BLaER1 treated with 17β-estradiol and CSF1 and Interleukin-3, amounts not matched to agents 10 nM and 100 nM (cell line): ENCODE data around the gene MICAL3.
A peak's percentile ranks its signal among the peaks of the same experiment; 100 is the strongest.

Experiments
- H3K27ac ChIP-seq, 11 experiments: shearing (Covaris generic); formaldehyde crosslinking; 2 replicates each; pipeline ENCODE4 v1.8.1; 2022
- H3K27me3 ChIP-seq, 11 experiments: shearing (Covaris generic); formaldehyde crosslinking; 2 replicates each; pipeline ENCODE4 v1.8.1; 2022
- H3K36me3 ChIP-seq, 11 experiments: shearing (Covaris generic); formaldehyde crosslinking; 2 replicates each; pipeline ENCODE4 v1.8.1; 2022
- H3K4me1 ChIP-seq, 10 experiments: shearing (Covaris generic); formaldehyde crosslinking; 2 replicates each; pipeline ENCODE4 v1.8.1; 2022
- H3K4me2 ChIP-seq, 11 experiments: shearing (Covaris generic); formaldehyde crosslinking; 2 replicates each; pipeline ENCODE4 v1.8.1; 2022
- H3K4me3 ChIP-seq, 10 experiments: shearing (Covaris generic); formaldehyde crosslinking; 2 replicates each; pipeline ENCODE4 v1.8.1; 2022
- H3K9ac ChIP-seq, 11 experiments: shearing (Covaris generic); formaldehyde crosslinking; 2 replicates each; pipeline ENCODE4 v1.8.1; 2022
- H3K9me3 ChIP-seq, 11 experiments: shearing (Covaris generic); formaldehyde crosslinking; replicated peaks in 1 of 11; 2 replicates each; pipeline ENCODE4 v1.8.1; 2022
- H4K20me1 ChIP-seq, 11 experiments: shearing (Covaris generic); formaldehyde crosslinking; 2 replicates each; pipeline ENCODE4 v1.8.1; 2022
- Cebpa-rat ChIP-seq, 11 experiments: shearing (Covaris generic); IDR thresholded peaks; 2 replicates each; pipeline ENCODE4 v1.8.1; 2022

The MICAL3 gene

DNA sequence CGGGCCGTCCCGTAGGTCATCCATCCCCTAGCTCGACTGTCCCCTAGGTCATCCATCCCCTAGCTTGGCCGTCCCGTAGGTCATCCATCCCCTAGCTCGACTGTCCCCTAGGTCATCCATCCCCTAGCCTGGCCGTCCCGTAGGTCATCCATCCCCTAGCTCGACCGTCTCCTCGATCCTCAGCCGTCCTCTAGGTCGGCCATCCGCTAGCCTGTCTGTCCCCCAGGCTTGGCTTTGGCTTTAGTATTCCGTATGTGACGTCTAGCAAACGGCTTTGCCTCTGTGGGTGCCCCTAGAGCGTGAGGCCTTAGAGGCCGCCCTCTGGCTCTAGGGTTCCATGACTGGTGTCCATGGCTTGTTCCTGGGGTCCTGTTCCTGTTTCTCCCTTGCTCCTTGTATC, 209.5 kb downstream of the MICAL3 start:
- Histone ChIP-seq H3K9me3 (no peaks in the 10 kb centered on the region), H3K27ac (no peak overlapping the region), H3K9ac (no peak overlapping the region), H3K4me1 (peaks cover 11 to 29% (median 20%) of the 10 kb centered on the region in 10 experiments; a peak in 19 of 20 replicates), H3K27me3 (peaks cover 0 to 24% (median 6%) of the 10 kb centered on the region in 11 experiments; a peak in 9 of 22 replicates), H4K20me1 (peaks cover 0 to 42% (median 0%) of the 10 kb centered on the region in 11 experiments; a peak in 4 of 22 replicates), H3K4me3 (no peak overlapping the region), H3K36me3 (peaks cover 21 to 70% (median 43%) of the 10 kb centered on the region in 11 experiments; a peak in 21 of 22 replicates), H3K4me2 (no peak overlapping the region)
- TF ChIP-seq Cebpa-rat (IDR thresholded peaks at IDR 0.05), result no peak

DNA sequence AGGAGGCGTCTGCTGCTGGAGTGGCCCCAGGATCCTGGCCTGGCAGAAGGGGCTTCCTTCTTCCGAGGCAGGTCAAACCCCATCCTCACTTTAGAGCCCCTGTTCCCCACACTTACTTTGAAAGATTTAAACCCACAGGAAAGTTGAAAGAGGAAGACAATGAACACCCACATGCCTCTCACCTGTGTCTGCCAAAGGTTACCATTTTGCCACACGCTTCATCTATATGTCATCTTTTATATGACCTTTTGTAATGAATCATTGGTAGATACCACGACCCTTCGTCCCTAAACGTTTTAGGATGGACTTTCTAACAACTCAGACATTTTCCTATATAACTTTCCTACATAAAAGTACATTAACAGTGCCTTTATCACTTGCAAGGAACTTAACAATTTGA, 210.3 kb downstream of the MICAL3 start:
- H3K27ac ChIP-seq, result no peak overlapping the region
- peak overlapping the region in 2 of 11 experiments; percentile 82; a peak in 2 of 22 replicates for H3K4me2 ChIP-seq
- H4K20me1 ChIP-seq, result peaks cover 0 to 42% (median 0%) of the 10 kb centered on the region in 11 experiments; a peak in 4 of 22 replicates
- H3K36me3 ChIP-seq, result peaks cover 20 to 73% (median 46%) of the 10 kb centered on the region in 11 experiments; a peak in 21 of 22 replicates
- no peaks in the 10 kb centered on the region for H3K9me3 ChIP-seq
- H3K9ac ChIP-seq, result no peak overlapping the region
- no peak overlapping the region for H3K4me3 ChIP-seq
- H3K27me3 ChIP-seq, result peaks cover 0 to 24% (median 6%) of the 10 kb centered on the region in 11 experiments; a peak in 9 of 22 replicates
- TF ChIP-seq Cebpa-rat (IDR thresholded peaks at IDR 0.05), result no peak
- H3K4me1 ChIP-seq, result peaks cover 11 to 29% (median 21%) of the 10 kb centered on the region in 10 experiments; a peak in 19 of 20 replicates

DNA sequence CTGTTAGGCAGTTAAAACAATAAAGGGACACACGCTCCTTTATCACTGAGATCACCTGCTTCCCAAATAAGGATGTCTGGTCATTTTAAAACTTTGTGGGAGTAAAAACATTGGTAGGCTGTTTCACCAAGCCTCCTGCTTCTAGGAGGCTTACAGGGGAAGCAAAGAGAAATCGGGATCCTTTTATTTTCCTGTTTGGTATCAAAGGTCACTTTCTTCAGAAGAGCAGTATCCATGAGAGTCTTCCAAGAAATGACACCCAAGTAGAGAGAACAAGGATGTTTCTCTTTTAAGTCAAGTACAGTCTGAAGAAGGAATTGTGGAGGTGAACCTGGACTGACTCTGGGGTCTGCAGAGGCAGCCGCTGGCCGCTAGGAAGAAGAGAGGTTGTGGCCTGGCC, 213.2 kb downstream of the MICAL3 start:
- Histone ChIP-seq H3K9me3 (no peaks in the 10 kb centered on the region), H3K4me1 (peaks cover 11 to 29% (median 22%) of the 10 kb centered on the region in 10 experiments; a peak in 19 of 20 replicates), H3K27ac (no peak overlapping the region), H3K27me3 (peaks cover 0 to 24% (median 6%) of the 10 kb centered on the region in 11 experiments; a peak in 9 of 22 replicates), H3K4me2 (0 out of 22 replicates have a peak overlapping the region, but pooled peaks of 1 of the 11 experiments have one; percentile 82), H4K20me1 (peaks cover 0 to 43% (median 0%) of the 10 kb centered on the region in 11 experiments; a peak in 4 of 22 replicates), H3K9ac (no peak overlapping the region), H3K36me3 (peaks cover 41 to 78% (median 57%) of the 10 kb centered on the region in 11 experiments), H3K4me3 (no peak overlapping the region)
- TF ChIP-seq Cebpa-rat (IDR thresholded peaks at IDR 0.05), result no peak

DNA sequence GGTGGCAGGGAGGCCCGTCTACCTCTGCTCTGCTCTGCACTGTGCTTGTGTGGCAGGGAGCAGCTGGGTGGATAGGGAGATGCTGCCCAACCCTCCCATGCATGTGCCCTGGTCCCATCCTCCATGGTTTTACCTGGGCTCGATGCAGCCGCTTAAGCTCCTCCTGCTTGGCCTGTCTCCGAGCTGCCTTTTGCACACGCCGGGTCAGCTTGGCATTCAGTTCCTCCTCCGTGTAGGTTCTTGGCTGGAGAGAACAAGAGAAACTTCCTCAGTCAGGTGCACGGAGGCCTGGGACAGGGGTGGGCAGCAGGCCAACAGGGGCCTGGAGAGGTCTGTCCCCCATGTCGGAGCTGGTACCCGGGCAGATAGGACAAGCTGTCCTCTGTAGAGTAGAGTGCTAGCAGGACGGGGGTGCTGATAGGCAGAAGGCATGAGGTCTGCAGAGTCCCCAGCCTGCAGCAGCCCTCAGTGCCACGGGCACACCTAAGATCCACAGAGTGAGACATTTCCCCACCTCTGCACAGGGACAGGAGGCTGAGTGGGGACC, 213.7 kb downstream of the MICAL3 start:
- Histone ChIP-seq H4K20me1 (peaks cover 0 to 39% (median 0%) of the 10 kb centered on the region in 11 experiments; a peak in 4 of 22 replicates), H3K27me3 (peaks cover 0 to 24% (median 6%) of the 10 kb centered on the region in 11 experiments; a peak in 9 of 22 replicates), H3K4me2 (no peak overlapping the region), H3K9me3 (no peaks in the 10 kb centered on the region), H3K4me3 (no peak overlapping the region), H3K36me3 (peaks cover 36 to 78% (median 56%) of the 10 kb centered on the region in 11 experiments), H3K27ac (no peak overlapping the region), H3K9ac (no peak overlapping the region), H3K4me1 (peaks cover 11 to 29% (median 22%) of the 10 kb centered on the region in 10 experiments; a peak in 19 of 20 replicates)
- no peak for TF ChIP-seq Cebpa-rat (IDR thresholded peaks at IDR 0.05)

DNA sequence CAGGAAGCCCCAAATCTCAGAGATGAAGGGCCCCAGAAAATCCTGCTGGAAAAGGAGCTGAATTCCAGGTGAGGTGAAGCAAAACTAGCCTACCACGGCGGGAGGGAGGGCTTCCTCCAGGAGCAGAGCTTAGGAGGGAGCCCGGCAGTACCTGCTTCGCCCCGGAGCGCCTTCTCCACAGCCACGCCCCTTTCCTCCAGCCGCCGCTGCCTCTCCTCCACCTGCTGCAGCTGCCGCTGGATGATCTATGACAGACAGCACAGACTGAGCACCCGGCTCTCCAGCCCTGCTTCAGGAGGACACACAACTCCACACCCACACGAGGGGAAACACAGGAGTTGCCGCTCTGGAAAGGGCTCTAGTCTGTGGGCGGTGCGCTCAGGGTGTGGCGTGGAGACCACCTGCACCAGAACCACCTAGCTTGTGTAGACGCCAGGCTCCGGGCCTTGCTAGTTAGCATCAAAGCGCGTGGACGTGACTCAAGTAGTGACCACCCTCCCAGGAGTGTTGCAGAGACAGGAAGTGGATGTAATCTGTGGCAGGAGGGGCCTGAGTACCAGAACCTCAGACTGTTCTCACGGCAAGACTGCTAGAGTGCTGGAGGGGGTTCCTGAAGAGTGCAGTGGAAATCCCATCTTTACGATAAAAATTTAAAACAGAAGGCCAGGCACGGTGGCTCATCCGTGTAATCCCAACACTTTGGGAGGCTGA, 215.5 kb downstream of the MICAL3 start:
- Histone ChIP-seq H3K9ac (0 out of 22 replicates have a peak overlapping the region, but pooled peaks of 1 of the 11 experiments have one; percentile 4), H3K36me3 (peaks cover 34 to 80% (median 57%) of the 10 kb centered on the region in 11 experiments), H3K4me1 (peaks cover 11 to 27% (median 22%) of the 10 kb centered on the region in 10 experiments; a peak in 19 of 20 replicates), H3K27me3 (peaks cover 0 to 19% (median 6%) of the 10 kb centered on the region in 11 experiments; a peak in 9 of 22 replicates), H3K4me2 (no peak overlapping the region), H3K9me3 (no peaks in the 10 kb centered on the region), H3K27ac (no peak overlapping the region), H3K4me3 (no peak overlapping the region), H4K20me1 (peaks cover 0 to 38% (median 0%) of the 10 kb centered on the region in 11 experiments; a peak in 4 of 22 replicates)
- no peak for TF ChIP-seq Cebpa-rat (IDR thresholded peaks at IDR 0.05)

DNA sequence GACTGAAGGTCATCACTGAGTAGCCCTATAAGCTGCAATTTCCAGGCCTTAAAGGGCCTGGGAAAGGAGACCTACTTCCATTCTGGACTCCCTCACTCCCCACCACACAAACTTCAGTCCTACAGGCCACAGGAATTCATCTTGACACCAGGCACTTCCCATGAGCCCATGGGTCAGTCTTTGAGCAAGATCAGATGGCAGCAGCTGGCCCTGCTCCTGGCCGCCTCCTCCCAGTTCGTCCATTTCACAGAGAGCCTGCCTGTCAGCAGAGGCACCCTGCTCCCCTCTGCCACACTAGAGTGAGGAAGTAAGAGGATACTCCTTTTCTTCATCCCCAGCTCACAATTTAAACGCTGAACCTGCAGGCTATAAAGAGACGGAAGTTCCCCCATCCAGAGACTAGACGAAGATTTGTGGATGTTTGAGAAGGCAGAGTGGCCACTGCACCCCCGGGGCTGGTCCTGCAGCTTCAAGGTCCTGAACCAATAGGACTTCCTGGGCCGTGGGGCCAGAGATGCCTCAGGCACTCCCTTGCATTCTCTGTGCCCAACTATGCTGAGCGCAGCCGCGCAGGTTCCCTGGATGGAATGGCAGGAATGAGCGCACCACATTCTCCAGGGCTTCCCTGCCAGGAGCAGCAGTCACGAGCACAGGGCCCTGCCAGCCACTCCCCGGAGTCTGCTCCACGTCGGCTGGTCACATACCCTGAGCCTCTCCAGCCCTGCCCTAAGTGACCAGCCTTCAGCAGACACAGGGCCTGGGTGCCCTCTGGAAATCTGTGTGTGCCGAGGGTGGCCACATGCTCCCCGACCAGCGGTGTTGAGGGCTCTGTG, 216.6 kb downstream of the MICAL3 start:
- TF ChIP-seq Cebpa-rat (IDR thresholded peaks at IDR 0.05), result no peak
- Histone ChIP-seq H3K9me3 (no peaks in the 10 kb centered on the region), H4K20me1 (peaks cover 0 to 28% (median 0%) of the 10 kb centered on the region in 11 experiments; a peak in 3 of 22 replicates), H3K36me3 (peaks cover 34 to 81% (median 59%) of the 10 kb centered on the region in 11 experiments), H3K4me2 (no peak overlapping the region), H3K27me3 (peaks cover 0 to 10% (median under 1%) of the 10 kb centered on the region in 11 experiments; a peak in 6 of 22 replicates), H3K4me1 (peaks cover 8 to 19% (median 13%) of the 10 kb centered on the region in 10 experiments; a peak in 19 of 20 replicates), H3K27ac (no peak overlapping the region), H3K9ac (no peak overlapping the region), H3K4me3 (no peak overlapping the region)

DNA sequence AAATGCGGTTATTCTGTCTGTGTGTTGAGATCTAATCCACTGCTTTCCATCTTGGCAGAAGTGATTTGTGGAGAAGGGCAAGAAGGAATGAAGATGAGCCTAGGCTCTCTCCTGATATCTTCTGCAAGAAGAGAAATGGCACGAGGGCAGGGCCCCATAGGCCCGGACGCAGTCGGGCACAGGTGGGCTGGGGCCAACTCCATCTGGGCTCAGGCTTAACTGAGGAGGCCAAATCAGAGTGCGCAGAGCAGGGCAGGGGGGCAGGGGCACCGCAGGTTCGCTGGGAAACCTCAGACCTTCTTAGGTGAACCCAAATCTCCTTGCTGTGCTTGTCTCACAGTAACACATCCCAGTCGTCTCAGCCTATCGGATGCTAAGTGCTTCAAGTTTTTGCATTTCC, 217.3 kb downstream of the MICAL3 start:
- peaks cover 34 to 84% (median 59%) of the 10 kb centered on the region in 11 experiments for H3K36me3 ChIP-seq
- peaks cover 0 to 25% (median 0%) of the 10 kb centered on the region in 11 experiments; a peak in 3 of 22 replicates for H4K20me1 ChIP-seq
- no peak overlapping the region for H3K9ac ChIP-seq
- no peak for TF ChIP-seq Cebpa-rat (IDR thresholded peaks at IDR 0.05)
- H3K4me2 ChIP-seq, result no peak overlapping the region
- H3K27me3 ChIP-seq, result peaks cover 0 to 2% (median 0%) of the 10 kb centered on the region in 11 experiments; a peak in 3 of 22 replicates
- H3K4me1 ChIP-seq, result peaks cover under 1 to 17% (median 12%) of the 10 kb centered on the region in 10 experiments; a peak in 18 of 20 replicates
- no peak overlapping the region for H3K27ac ChIP-seq
- no peaks in the 10 kb centered on the region for H3K9me3 ChIP-seq
- H3K4me3 ChIP-seq, result no peak overlapping the region

DNA sequence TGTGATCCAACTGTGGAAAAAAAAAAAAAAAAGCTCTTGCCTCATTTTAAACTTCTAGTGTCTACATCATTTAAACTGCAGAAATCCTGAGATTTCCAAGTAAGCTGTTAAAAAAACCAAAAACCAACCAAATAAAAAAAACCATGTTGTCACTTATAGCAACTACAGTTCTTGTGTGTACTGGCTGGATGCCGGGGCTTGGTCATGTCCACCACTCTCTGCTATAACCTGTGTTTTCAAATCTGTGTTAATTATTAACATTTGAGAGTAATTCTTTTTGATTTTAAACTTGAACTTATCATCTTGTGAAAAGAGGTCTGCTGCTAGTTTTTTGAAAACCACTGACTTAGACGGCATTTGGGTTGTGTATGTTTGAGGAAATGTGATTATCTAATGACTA, 217.9 kb downstream of the MICAL3 start:
- Histone ChIP-seq H3K27ac (no peak overlapping the region), H3K4me1 (peaks cover 6 to 22% (median 14%) of the 10 kb centered on the region in 10 experiments; a peak in 19 of 20 replicates), H4K20me1 (peaks cover 0 to 23% (median 0%) of the 10 kb centered on the region in 11 experiments; a peak in 3 of 22 replicates), H3K27me3 (no peaks in the 10 kb centered on the region), H3K36me3 (peaks cover 34 to 84% (median 59%) of the 10 kb centered on the region in 11 experiments), H3K4me3 (no peak overlapping the region), H3K9me3 (no peaks in the 10 kb centered on the region), H3K4me2 (no peak overlapping the region), H3K9ac (no peak overlapping the region)
- no peak for TF ChIP-seq Cebpa-rat (IDR thresholded peaks at IDR 0.05)
